ENCODE data around the gene ZNF76. TPM values are rescaled to one million over a fixed set of nuclear protein-coding genes. Genes with fewer than 3 reads are reported as not detected.
"Not testable (repeated sequence)": the region's sequence is repeated elsewhere in the genome, so short reads cannot be mapped to it uniquely, and the experiment has no call there.

Gene ZNF76
- total and polyA plus RNA-seq, 2 of the 13 experiments (the other 11 are each of a cell fraction or from before 2014, with no cell fraction given) = 13.2 to 26.4 TPM

DNA sequence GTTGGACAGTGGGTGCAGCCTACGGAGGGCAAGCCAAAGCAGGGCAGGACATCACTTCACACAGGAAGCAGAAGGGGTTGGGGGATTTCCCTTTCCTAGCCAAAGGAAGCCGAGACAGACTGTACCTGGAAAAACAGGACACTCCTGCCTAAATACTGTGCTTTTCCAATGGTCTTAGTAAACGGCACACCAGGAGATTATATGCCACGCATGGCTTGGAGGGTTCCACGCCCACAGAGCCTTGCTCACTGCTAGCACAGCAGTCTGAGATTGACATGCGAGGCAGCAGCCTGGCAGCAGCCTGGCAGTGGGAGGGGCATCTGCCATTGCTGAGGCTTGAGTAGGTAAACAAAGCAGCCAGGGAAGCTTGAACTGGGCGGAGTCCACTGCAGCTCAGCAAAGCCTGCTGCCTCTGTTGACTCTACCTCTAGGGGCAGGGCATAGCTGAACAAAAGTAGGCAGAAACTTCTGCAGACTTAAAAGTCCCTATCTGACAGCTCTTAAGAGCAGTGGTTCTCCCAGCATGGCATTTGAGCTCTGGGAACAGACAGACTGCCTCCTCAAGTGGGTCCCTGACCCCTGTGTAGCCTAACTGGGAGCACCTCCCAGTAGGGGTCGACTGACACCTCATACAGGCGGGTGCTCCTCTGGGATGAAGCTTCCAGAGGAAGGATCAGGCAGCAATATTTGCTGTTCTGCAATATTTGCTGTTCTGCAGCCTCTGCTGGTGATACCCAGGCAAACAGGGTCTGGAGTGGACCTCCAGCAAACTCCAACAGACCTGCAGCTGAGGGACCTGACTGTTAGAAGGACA lies 72.7 kb downstream of the ZNF76 start (continued):
- TF ChIP-seq, protein P1, sequence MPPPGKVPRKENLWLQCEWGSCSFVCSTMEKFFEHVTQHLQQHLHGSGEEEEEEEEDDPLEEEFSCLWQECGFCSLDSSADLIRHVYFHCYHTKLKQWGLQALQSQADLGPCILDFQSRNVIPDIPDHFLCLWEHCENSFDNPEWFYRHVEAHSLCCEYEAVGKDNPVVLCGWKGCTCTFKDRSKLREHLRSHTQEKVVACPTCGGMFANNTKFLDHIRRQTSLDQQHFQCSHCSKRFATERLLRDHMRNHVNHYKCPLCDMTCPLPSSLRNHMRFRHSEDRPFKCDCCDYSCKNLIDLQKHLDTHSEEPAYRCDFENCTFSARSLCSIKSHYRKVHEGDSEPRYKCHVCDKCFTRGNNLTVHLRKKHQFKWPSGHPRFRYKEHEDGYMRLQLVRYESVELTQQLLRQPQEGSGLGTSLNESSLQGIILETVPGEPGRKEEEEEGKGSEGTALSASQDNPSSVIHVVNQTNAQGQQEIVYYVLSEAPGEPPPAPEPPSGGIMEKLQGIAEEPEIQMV (CRISPR knock-in tag; IDR thresholded peaks at IDR 0.05; ENCODE audit: low read depth) = 0 out of 2 replicates have a peak, but pooled peaks have one; percentile 63
- TF ChIP-seq HOXA3 (CRISPR knock-in tag; IDR thresholded peaks at IDR 0.05) (peak; percentile 85), HMG20B (CRISPR knock-in tag; conservative IDR thresholded peaks at IDR 0.05) (peak; percentile 60; the same call in 1 of the 2 replicates), ZNF7 (CRISPR knock-in tag; IDR thresholded peaks at IDR 0.05) (0 out of 2 replicates have a peak, but pooled peaks have one; percentile 9), EP300 (IDR thresholded peaks at IDR 0.05; ENCODE audit: low read depth in 2 of 2, low read length in 2 of 2) (peak in 1 of 2 experiments; percentile 54; a peak in 2 of 4 replicates), TBX3 (IDR thresholded peaks at IDR 0.05; ENCODE audit: borderline replicate concordance) (0 out of 2 replicates have a peak, but pooled peaks have one; percentile 23), TEAD3 (CRISPR knock-in tag; optimal IDR thresholded peaks at IDR 0.05; ENCODE audit: borderline replicate concordance) (peak; percentile 91), ZNF724P (CRISPR knock-in tag; IDR thresholded peaks at IDR 0.05; ENCODE audit: borderline replicate concordance) (peak; percentile 46; the same call in 1 of the 2 replicates), IRF2 (CRISPR knock-in tag; IDR thresholded peaks at IDR 0.05) (peak; percentile 71; the same call in 1 of the 2 replicates), ELF1 (CRISPR knock-in tag; IDR thresholded peaks at IDR 0.05) (peak; percentile 38; the same call in 1 of the 2 replicates), ATF7-NPFF (CRISPR knock-in tag; IDR thresholded peaks at IDR 0.05; ENCODE audit: low read depth) (peak; percentile 63; the same call in 1 of the 2 replicates), KMT2B (CRISPR knock-in tag; IDR thresholded peaks at IDR 0.05) (peak; percentile 46; the same call in 1 of the 2 replicates)
- TF ChIP-seq, protein P2, sequence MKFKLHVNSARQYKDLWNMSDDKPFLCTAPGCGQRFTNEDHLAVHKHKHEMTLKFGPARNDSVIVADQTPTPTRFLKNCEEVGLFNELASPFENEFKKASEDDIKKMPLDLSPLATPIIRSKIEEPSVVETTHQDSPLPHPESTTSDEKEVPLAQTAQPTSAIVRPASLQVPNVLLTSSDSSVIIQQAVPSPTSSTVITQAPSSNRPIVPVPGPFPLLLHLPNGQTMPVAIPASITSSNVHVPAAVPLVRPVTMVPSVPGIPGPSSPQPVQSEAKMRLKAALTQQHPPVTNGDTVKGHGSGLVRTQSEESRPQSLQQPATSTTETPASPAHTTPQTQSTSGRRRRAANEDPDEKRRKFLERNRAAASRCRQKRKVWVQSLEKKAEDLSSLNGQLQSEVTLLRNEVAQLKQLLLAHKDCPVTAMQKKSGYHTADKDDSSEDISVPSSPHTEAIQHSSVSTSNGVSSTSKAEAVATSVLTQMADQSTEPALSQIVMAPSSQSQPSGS (CRISPR knock-in tag; IDR thresholded peaks at IDR 0.05) = peak; percentile 80
- TF ChIP-seq, protein P3, sequence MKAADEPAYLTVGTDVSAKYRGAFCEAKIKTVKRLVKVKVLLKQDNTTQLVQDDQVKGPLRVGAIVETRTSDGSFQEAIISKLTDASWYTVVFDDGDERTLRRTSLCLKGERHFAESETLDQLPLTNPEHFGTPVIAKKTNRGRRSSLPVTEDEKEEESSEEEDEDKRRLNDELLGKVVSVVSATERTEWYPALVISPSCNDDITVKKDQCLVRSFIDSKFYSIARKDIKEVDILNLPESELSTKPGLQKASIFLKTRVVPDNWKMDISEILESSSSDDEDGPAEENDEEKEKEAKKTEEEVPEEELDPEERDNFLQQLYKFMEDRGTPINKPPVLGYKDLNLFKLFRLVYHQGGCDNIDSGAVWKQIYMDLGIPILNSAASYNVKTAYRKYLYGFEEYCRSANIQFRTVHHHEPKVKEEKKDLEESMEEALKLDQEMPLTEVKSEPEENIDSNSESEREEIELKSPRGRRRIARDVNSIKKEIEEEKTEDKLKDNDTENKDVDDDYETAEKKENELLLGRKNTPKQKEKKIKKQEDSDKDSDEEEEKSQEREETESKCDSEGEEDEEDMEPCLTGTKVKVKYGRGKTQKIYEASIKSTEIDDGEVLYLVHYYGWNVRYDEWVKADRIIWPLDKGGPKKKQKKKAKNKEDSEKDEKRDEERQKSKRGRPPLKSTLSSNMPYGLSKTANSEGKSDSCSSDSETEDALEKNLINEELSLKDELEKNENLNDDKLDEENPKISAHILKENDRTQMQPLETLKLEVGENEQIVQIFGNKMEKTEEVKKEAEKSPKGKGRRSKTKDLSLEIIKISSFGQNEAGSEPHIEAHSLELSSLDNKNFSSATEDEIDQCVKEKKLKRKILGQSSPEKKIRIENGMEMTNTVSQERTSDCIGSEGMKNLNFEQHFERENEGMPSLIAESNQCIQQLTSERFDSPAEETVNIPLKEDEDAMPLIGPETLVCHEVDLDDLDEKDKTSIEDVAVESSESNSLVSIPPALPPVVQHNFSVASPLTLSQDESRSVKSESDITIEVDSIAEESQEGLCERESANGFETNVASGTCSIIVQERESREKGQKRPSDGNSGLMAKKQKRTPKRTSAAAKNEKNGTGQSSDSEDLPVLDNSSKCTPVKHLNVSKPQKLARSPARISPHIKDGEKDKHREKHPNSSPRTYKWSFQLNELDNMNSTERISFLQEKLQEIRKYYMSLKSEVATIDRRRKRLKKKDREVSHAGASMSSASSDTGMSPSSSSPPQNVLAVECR (CRISPR knock-in tag; IDR thresholded peaks at IDR 0.05; ENCODE audit: borderline replicate concordance) = peak; percentile 66; the same call in 1 of the 2 replicates
- TF ChIP-seq EP300 (CRISPR knock-in tag; IDR thresholded peaks at IDR 0.05; ENCODE audit: borderline replicate concordance) = not testable (repeated sequence)
- TF ChIP-seq, protein P4, sequence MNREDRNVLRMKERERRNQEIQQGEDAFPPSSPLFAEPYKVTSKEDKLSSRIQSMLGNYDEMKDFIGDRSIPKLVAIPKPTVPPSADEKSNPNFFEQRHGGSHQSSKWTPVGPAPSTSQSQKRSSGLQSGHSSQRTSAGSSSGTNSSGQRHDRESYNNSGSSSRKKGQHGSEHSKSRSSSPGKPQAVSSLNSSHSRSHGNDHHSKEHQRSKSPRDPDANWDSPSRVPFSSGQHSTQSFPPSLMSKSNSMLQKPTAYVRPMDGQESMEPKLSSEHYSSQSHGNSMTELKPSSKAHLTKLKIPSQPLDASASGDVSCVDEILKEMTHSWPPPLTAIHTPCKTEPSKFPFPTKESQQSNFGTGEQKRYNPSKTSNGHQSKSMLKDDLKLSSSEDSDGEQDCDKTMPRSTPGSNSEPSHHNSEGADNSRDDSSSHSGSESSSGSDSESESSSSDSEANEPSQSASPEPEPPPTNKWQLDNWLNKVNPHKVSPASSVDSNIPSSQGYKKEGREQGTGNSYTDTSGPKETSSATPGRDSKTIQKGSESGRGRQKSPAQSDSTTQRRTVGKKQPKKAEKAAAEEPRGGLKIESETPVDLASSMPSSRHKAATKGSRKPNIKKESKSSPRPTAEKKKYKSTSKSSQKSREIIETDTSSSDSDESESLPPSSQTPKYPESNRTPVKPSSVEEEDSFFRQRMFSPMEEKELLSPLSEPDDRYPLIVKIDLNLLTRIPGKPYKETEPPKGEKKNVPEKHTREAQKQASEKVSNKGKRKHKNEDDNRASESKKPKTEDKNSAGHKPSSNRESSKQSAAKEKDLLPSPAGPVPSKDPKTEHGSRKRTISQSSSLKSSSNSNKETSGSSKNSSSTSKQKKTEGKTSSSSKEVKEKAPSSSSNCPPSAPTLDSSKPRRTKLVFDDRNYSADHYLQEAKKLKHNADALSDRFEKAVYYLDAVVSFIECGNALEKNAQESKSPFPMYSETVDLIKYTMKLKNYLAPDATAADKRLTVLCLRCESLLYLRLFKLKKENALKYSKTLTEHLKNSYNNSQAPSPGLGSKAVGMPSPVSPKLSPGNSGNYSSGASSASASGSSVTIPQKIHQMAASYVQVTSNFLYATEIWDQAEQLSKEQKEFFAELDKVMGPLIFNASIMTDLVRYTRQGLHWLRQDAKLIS (CRISPR knock-in tag; IDR thresholded peaks at IDR 0.05) = 0 out of 2 replicates have a peak, but pooled peaks have one; percentile 59
